HG02943 (cell line): ENCODE results near the gene AQP7.
"Not testable (repeated sequence)": the region's sequence is repeated elsewhere in the genome, so short reads cannot be mapped to it uniquely, and the experiment has no call there.

Experiments used
- ATAC-seq: cut with Tn5 transposase; IDR thresholded peaks from one replicate; pipeline ENCODE4 v1.9.1; 2021; ENCODE audit warnings: mild to moderate bottlenecking, low read depth, moderate library complexity; ENCODE audit not compliant: unreplicated experiment

AQP7 gene

DNA sequence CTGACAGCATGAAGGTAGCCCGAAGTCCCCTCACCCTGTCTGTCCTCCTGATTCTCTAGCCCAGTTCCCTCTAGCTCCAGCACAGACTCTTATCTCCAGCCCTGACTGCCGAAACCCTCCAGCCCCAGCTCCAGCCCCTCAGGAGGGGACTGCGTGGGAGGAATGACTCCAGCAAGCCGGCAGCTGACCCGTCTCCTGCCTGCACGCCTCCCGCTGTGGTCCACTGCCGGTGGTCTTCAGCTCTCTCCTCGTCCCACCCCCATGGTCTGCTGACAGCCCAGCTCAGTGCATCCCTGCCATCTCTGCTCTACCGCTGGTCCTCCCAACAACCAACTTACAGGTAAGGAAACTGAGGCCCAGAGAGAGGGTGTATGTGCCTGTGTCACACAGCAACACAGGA, 559 bp downstream of the AQP7 start:
- ATAC-seq, result not testable (repeated sequence)

DNA sequence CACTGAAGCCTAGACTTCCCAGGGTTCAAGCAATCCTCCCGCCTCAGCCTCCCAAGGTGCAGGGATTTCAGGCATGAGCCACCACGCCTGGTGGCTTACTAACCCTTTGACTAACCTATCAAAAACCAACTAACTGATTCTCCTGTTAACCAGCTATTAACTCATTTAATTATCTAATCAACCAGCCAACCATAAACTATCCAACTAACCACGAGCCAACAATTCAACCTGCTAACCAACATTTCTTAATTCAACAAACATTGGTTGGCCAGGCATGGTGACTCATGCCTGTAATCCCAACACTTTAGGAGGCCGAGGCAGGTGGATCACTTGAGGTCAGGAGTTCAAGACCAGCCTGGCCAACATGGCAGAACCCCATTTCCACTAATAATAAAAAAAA, 3.3 kb downstream of the AQP7 start:
- not testable (repeated sequence) for ATAC-seq

DNA sequence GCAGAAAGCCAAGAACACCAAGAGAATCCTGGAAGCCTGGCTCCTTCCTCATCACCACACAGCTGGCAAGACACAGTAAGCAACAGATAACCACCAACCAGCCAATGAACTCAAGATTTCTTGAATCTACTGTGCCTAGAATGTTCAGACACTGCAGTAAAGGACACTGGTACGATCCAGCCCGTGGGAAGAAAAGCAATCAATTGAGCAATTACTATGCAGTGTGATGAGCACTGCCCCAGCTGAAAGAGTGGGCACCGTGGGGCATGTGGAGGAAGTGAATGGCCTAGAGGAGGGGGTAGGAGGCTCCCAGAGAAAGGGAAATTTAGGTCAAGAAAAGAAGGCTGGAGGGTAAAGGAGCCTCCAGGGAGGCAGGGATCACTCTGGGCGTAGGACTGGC, 4.6 kb downstream of the AQP7 start:
- ATAC-seq, result not testable (repeated sequence)

DNA sequence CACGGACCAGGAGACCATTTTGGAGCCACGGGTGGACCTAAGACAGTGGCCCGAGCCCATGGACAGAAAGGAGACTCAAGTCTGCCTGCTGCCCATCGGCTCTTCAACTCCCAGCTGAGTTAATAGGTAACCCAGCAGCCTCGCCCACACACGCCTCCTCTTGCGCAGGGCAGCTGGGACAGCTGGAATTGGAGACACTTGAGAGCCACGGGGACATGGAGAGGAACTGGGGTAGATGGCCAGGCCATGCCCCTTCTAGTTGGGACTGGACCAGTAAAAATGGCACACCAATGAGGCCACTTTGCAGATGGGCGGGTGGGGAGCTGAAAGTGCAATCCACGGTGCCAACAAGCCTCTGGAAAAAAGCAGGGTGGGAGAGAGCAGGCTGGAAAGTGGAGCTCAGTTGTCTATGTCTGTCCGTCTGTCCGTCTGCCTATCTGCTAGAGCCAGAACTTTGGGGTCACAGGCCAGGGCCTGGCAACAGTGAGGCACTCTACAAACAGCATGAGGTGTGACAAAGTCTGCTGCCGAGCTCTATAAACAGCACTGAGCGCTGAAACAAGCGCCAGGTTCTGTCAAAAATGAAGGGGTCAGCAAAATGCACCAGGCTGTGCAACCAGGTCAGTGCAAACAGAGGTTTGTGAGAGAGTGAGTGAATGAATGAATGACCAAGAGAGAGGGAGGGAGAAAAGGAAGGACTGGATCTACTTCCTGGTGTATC, 7.0 kb downstream of the AQP7 start:
- not testable (repeated sequence) for ATAC-seq

DNA sequence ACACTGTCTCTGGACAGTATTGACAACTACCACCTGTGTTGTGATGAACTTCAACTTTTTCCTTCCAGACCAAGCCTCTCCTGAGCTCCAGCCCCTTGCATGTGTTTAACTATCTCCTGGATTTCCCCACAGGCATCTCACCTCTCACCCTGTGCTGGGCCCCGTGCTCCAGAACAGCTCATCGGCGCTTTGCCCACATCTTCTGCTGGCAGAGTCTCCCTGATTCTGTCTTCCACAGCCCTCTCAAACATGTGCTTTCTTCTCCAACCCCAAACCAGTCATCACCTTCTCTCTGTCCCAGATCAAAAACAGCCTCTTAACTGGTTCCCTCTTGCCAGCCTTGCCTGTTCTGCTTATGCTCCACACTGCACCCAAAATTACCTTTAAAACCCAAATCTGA, 8.4 kb downstream of the AQP7 start:
- ATAC-seq, result not testable (repeated sequence)

DNA sequence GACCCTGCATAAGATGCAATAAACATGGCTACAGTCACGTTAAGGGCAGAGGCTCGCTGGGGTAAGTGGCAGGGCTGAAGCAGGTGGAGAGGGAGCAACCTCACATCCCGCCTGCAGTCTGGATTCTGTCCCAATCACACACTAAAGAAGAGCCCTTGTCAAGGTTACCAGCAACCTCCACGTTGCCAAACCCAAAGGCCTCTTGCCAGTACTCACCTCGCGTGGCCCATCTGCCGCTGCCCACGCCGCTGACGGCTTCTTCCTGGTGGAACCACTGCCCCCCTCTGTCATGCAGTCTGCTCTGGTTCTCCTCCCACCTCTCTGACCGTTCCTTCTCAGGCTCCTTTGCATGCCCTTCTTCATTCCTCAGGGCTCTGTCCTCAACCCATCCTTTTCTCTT, 8.8 kb downstream of the AQP7 start:
- ATAC-seq, result no peak

DNA sequence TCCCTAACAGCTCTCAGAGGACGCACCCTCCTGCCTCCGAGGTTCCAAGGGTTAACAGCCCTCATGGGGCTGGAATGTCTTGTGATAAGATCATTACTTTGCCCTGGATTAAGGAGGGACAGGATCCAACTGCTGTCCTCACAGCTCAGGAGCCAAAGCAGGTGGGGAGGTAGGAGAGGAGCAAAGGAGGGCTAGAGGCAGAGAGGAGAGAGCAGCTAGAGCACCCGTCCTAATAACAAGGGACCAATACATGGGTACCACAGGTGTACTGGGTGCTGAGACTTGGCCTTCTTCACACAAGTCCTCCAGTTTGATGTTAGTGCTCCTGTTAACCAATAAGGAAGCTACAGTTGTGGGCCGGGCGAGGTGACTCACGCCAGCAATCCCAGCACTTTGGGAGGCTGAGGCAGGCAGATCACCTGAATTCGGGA, 9.8 kb downstream of the AQP7 start:
- not testable (repeated sequence) for ATAC-seq

DNA sequence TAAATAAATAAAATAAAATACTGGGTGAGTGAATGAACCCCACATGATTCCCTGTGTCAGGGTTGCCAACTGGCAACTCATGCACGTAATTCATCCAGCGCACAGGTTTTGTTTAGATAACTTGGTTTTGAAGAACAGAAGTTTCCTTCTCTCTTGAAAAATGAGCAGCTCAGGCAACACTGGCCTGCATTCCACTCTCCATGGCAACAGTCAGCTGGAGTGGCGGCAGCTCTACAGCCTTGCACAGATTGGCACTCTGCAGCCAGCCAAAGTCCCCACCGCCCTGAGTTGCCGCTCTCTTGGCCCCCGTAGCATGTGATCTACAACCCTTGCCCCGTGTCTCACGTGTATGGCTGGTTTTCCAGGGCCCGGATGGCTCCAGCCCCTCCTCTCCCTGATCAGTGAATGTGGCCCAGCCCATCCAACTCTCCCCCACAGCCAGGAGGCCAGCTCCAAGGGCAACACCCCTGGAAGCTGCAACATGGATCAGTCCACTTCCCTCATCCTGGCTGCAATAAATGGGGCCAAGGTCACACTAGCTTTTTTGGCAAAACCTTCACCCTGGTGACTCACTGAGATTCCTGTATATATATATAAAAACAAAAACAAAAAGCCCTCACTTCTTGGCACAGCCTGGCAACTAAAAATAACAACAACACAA, 11.1 kb downstream of the AQP7 start:
- not testable (repeated sequence) for ATAC-seq

DNA sequence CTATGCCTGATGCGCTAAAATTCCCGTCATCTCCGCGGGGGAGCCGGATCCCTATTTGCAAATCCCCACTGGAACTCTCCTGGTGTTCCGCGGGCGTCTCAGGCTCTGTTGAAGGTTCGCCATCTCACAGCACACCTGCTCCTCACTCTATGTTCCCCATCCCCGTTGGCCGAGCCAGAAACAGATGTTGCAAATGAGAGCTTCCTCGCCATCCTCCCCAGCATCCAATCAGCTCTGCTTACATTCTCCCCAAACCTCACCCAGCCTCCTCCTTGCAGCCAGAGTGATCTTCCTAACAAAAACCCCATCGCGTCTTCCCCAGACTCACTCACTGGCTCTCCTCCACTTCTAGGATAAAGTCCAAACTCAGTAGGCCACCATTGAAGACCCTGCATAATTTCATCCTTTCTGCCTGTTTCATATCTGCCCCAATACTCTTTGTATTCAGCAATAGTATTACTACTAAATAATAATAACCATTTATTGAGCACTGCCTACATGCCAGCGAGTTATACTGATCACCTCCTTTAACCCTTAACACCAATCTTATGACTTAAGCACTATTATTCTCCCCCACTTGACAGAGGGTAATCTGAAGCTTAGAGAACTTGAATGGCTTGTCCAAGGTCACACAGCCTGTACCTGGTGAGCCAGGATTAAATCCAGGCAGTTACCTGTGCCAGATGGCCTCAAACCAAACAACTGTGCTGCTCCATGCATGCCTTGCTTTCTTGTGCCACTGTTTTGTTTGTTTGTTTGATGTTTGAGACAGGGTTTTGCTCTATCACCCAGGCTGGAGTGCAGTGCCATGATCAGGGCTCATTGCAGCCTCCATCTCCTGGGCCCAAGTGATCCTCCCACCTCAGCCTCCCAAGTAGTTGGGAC, 14.0 kb downstream of the AQP7 start:
- ATAC-seq, result no peak

DNA sequence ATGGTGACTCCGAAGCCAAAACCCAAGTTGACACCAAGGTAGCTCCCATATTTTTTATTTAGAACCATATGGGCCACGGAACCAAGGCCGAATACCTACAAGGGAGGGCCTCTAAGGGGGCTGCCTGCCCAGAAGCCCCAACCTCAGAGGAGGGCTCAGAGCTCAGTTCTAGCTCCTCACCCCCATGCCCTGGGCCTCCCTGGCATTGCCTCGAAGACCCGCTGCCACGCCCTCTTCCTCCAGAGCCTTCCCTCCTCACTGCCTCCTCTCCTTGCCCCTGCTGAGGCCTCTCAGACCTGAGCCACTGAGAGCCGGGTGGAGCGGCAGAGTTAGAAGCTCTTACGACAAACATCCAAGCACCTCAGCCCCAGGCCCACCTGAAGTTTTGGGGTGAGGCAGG, 15.4 kb downstream of the AQP7 start:
- not testable (repeated sequence) for ATAC-seq

DNA sequence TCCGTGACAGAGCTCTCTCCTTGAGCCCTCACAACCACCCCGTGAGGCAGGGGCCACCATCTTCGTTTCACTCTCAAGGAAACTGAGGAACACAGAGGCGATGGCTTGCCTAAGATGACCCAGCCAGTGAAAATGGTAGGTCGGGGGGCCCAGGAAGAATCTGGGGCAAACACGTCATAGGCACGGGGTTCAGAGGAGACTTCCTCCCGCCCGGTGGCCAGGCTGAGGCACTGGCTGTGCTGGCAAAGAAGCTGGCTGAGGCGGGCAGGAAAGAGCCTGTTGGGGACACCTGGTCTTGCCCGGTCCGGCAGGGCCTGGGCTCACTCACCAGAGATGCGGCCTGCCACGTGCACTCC, 15.7 kb downstream of the AQP7 start:
- not testable (repeated sequence) for ATAC-seq

DNA sequence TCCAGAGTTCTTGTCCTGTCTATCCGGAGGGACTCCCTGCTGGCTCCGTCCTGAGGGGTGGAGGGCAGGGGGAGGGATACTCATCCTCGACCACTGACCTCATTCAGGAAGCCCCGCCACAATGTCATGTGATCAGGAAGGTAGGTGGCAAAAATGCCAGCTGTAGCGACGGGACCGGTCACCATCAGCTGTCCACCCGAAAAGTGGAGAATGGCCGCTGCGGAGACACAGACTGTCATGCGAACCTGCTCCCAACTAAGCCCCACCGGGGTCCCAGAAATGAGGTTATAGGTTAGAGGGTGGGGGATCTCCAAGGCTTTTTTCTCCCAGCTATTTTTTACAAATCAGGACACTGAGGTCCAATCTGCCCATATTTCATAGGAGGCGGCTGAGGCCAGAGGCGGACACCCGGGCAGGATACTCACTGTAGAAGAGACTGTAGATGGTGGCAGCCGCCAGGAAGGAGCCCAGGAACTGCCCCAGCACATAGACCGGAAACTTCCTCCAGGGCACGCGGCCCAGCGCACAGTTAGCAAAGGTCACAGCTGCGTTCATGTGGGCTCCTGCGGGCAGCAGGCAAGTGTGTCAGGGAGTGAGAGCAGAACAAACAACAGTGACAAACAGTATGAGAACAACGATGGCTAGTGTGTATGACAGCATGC, 16.3 kb downstream of the AQP7 start:
- not testable (repeated sequence) for ATAC-seq

DNA sequence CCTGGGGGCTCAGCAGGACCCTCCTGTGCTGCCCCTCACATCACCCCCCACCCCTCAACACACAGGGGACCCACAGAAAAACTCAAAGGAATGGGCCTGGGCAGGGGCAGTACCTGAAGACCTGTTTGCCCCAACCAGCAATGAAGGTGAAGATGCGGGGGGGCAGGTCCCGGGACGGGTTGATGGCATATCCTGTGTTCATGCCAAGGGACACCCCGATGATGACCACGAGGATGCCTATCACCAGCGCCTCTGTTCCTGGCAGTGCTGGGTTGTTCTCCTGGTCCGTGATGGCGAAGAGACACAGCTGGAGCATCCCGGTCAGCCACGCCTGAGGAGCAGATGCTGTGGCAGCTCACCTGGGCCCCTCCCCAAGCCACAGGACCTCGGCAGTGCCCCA, 16.8 kb downstream of the AQP7 start:
- not testable (repeated sequence) for ATAC-seq

DNA sequence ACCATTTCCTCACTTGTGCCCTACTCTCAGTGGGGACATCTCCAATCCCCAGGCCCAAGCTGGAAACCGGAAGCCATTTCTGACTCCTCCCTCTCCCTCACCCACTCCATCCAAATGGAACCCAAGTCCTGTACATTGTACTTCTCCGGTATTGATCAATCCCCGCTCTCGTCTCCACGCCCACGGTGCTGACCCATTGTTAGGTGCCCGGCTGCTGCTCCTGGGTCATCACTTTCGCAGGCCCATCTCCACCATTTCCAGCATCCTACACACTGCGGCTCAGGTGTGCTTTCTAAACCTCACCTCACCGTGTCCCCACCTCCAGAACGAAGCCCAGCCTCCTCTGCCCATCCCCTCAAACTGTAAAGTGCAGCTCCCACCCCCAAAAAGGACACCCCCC, 19.0 kb downstream of the AQP7 start:
- not testable (repeated sequence) for ATAC-seq

DNA sequence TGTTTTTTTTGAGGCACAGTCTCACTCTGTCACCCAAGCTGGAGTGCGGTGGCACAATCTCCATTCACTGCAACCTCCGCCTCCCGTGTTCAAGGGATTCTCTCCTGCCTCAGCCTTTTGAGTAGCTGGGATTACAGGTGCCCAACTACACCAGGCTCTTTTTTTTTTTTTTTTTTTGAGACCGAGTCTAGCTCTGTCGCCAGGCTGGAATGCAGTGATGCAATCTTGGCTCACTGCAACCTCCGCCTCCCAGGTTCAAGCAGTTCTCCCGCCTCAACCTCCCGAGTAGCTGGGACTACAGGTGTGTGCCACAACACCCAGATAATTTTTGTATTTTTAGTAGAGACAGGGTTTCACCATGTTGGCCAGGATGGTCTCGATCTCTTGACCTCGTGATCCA, 20.0 kb downstream of the AQP7 start:
- ATAC-seq, result not testable (repeated sequence)

DNA sequence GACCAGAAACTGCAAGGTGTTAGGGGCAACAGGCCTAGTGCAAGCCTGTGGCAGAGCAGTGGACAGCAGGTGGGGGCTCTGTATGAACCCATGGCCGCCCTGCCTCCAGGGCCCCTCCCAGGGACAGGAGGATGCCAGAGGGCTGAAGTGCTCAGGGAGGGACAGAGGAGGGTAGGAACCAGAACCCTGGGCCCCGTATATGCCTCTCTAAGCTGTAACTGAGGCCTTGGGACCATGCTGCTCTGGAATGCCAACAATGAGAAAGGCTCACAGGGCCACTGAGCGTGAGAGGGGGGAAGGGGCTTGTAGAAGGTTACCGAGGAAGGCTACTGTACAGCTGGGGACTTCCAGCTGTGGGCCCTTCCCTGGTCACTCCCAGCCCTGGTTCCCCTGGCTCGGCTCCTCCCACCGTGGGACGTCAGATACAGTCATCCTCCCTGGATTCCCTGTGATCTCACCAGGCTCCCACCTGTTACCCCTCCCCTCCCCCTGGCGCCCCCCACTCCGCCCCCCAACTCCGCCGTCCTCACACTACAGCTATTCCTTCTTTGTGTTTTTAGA, 21.1 kb downstream of the AQP7 start:
- no peak for ATAC-seq

DNA sequence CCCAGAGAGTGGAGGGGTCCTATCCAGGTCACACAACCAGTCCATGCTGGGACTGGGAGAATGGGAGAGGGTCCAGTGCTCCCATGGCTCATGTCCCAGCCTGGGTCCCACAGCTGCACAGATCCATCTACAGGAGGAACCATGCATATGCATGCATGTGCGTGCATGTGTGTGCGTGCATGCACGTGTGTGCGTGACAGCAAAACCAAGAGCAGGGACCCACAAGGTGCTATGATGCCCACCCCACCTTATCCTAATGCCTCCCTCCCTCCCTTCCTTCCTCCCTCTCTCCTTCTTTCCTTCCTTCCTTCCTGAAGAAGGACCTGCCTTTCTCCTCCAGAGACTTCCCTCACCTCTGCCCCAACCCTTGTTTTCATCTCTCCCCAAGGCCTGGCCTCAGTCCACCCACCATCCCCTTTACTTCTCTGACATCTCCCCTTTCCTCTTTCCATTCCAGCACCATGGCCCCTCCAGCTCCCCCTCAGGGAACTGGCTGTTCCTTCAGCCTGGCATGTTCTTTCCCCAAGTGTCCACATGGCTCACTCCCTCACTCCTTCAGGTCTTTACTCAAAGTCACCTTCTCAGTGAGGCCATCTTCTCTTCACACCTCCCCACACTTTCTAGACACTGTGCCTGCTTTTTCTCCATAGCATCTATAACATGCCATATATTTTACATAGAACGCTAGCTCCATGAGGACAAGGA, 21.8 kb downstream of the AQP7 start:
- ATAC-seq, result no peak

DNA sequence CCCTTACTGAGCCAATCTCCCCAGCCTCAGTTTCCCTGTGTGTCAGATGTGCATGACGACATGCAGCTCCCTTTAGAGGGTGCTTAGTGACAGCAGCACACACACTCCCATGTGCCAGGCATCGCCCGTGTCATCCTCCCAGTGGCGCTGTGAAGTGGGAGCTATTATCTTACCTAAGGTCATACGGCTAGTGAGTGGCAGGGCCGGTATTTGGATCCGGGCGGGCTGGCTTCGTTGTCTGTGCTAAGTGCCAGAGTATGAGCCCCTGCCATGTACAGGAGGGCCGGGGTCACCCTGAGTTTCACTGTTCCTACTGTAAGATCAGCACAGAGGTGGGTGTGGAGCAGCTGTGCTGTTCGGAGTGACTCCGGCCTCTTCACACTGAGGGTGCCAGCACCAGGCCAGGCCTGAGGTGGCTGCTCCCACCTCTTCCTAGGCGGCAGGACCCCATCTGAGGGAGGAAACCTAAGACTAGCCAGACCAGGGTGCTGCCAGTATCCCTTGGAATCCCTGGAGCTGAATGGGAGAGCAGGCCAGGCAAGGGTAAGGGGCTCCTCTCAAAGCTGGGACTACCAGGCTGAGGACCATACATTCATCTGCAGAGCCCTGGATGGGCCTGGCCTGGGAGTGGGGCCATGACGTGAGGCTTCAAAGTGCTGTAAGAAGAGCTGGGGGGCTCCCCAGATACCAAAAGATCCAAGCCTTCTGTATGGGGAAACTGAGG, 22.5 kb downstream of the AQP7 start:
- no peak for ATAC-seq

DNA sequence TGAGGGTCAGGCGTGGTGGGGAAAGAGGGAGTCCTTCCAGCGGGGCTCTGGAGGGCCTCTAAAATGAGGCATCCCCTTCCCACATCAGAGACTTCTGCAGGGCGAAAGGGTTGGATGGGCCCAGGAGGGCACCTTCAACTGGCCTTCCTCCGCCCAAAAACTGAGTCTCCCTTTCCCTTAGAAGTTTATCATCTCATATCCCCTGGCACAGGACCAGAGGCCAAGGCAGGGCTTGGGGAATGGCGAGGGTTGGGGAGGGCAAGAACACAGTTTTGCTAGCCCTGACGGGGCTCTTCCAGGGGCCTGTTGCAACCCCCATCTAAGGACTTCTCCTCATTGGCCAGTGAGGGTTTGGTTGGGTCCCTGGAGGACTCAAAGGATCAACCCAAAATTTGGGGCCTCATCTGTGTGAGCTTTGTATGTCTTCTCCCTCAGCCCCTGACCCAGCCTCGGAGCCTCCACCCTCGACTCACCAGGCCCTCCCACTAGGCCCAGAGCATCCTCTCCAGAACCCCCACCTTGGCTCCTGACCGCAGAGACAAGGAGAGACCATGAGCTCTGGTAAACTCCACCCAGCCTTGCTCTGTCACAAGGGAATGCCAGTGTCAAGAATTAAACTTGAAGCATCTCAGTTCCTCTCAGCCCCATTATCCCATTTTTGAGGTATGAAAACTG, 24.1 kb downstream of the AQP7 start:
- no peak for ATAC-seq
